HG03342 (cell line): Measurements from ENCODE around the gene NAV2.

ENCODE experiments used
- ATAC-seq: cut with Tn5 transposase; IDR thresholded peaks from one replicate; pipeline ENCODE4 v1.9.1; 2021; ENCODE audit warnings: mild to moderate bottlenecking, moderate library complexity; ENCODE audit not compliant: unreplicated experiment

NAV2 gene

DNA sequence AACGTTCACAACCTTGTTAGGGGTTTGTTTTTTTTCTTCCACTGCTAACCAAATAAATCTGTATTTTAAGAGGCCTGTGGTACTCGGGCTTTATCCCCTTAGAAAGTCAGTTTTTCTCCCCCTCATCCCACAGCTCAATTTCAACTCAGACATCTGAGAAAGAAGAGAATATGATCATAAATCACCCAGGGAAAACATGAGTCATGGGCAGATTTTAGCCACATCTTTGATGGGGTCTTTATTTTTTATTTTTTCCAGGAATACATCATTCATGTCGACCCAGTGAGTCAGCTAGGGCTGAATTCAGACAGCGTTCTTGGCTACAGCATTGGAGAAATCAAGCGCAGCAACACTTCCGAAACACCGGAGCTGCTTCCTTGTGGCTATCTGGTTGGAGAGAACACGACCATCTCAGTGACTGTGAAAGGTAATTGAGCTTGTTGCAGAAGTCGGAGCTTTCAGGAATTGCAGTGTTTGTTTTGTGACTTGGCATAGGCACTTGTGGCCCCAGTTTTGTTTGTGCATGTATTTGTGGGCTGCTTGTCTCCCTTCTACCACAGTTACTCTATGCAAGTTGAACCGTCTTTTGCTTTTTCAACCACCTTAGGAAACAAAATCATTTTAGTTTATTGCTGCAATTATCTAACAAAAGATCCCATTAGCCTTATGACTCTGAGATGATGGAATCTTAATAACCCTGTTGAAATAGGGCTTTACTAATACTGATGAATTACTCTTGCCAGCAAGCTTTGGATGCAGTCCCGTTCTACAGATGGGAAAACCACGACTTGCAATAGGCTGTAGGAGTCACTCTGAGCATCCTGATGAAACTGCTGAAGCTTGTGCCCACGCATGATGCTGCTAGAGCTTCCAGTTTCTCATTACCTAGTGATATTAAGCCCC, 384.9 kb downstream of the NAV2 start:
- no peak for ATAC-seq

DNA sequence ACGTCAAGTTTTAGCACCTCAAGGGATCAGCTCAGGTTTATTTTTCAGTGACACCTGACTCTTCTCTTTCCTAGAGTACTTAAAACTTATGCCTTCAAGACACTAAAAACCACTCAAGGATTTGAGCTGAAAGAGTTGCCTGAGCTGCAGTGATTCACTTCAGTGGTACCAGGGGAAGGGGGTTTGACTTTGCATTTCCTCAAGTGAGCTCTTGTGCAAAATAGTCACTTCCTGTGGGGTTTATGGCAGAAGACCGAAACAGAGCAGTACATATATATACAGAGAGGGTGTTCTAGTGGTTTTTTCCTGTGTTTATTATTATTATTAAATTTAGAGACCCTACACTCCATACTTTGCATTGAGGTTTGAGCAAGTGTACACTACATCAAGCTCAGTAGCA, 386.9 kb downstream of the NAV2 start:
- no peak for ATAC-seq

DNA sequence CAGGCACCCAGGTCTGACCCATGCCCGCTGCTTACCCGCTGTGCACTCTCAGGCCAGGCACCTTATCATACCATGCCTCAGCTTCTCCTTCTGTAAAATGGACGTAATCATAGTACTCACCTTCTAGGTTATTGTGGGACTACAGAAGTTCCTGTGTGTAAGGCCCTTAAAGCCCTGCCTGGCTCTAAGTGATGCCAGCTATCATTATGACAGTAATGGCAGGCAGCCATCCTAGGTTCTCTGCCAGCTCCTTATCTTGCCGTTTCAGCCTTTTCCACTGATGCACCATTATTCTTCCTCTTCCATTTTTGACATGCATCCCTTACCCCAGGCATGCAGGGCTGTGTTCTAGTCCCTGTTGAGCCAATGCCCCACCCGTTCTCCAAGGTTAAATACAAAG, 389.8 kb downstream of the NAV2 start:
- ATAC-seq, result no peak

DNA sequence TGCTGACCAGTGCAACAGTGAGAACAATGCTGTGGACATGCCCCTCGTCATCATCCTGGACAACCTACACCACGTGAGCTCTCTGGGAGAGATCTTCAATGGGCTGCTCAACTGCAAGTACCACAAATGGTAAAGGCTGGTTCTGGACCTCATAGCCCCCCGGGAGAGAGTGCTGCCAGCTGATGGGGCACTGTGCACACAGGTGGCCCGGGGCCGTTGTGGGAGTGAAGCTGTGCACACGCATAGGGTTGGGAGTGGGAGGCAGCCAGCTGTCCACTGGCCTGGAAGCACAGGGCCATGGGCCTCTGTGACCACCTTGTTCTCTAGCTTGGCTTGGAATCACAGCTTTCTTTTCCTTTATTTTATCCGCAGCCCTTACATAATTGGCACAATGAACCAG, 390.6 kb downstream of the NAV2 start:
- no peak for ATAC-seq

DNA sequence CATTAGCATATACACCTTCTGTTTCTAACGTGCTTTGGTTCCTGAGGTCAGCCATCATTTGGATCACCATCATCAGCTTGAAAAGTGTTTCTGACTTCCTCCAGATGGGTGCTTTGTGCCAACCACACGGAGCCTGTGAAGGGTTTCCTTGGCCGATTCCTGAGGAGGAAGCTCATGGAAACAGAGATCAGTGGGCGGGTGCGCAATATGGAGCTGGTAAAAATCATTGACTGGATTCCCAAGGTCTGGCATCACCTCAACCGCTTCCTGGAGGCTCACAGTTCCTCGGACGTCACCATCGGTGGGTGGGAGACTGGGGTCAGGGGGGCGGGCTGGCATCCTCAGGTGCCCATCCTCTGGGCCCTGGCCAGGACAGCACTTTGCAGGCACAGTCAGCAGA, 392.8 kb downstream of the NAV2 start:
- ATAC-seq, result no peak

DNA sequence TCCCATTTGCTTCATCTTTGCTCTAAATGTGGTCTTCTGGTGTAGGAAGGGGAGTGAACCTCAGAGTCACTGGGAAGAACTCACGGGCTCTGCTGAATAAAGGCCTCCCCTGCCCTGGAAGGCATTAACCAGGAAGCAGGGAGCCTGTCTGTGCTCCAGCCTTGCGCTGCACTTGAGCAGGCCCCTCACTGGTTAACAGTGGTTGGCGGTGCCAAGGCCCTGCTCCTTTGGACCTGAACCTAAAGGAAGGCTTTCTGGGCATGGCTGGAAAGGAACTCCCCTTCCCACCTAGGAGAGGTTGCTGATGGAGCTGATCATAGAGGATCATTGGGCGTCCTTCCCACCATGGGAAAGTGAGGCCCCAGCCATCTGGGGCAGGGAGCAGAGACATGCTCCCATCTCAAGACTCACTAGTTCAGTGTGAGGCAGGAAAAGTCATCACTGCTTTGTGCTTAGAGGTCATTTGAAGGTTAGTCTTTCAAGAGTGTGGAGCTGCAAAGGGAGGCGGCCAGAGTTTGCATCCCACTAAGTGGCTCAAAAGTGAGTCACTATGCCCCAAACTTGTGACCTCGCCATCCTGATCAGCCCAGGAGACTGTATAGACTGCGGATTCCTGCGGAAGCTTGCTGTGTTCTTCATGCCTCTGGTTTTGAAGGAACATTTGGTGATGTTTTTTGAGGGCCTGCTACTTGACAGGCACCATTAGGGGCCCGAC, 397.3 kb downstream of the NAV2 start:
- no peak for ATAC-seq

DNA sequence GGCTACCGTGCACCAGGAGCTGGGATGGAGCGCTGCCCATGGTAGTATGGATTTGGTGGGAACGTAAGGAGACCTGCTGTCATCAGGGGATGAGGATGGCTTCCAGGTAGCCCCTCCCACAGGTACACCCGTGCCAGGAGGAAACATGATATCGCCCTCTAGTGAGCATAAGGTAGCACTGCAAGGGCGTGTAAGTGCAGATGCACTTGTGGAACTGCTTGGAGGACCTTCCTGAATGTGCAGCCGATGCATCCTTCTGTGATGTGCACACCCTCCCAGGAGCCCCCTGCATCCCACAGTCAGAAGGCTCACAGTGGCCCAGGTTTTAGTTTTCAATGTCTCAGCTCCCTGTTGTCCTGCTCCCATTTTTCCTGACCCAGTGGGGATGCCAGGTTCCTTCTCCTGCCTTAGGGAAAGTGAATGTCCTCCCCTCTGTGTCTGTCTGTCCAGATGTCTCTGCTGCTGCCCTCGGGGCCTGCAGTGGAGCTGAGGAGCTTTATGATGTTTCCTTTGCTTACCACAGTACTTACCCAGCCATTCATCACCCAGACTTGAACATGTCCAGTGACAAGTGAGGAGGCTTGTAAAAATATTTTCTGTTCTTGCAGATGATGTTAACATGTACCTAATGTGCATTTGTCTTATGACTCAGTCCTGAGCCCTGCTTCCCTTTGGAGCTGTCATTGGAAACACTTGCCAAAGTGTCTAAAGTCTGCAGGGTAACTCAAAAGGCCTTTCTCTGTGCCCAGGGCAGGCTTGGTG, 398.5 kb downstream of the NAV2 start:
- ATAC-seq, result peak; percentile 86

DNA sequence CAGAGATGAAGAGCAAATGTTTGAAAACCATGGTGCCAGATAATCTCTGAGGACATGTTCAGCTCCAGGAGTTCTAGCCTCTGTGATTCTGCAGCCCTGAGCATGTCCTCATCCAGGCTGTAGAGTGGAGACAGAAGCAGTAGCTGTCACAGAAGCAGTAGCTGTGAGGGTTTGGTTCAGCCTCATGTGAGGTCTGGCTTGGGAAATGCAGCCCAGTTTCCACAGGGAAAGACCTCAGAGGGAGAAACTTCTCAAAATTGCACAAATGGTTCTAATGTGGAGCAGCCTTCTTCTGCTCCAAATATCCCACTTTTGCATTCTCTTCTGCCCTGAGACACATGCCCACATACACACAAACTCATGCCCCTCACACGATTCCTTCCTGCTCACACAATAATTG, 399.2 kb downstream of the NAV2 start:
- no peak for ATAC-seq

DNA sequence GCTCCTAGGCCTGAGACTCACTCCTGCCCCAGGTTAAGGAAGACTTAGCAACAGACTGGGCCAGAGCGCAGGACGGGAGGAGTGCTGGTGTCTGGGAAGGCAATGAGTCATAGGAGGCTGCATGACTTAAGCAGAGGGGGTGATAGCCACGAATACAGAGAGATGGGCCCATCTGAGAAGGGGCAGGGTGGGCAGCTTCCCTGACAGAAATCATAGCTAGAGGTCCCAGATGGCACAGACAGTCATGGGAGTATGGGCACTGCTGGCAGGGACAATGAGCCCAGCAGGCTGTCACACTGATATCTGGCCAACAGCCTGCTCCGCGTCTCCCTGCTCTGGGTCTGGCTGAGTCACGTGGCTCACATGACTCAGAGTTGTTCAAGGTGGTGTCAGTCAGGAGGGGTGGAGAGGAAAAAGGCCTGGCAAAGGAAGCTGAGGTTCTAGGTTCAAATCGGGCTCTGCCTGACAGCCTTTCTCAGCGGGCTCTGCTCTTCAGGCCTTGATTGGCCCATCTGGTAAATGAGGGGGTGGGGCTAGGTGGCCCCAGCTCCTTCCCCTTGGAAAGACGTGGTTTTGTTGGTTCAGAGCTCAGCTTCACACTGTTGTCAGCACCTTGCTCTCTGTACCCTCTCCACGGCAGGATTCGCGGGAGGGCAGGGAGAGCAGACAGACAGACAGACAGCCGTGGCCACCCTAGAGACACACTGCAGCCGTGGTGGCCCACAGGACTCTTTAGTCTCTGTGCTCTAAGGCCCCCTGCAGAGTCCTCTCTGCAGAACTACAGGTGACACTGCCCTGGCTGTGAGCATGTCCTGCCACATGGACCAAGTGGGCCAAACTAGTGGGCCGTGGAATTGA, 399.9 kb downstream of the NAV2 start:
- ATAC-seq, result no peak

DNA sequence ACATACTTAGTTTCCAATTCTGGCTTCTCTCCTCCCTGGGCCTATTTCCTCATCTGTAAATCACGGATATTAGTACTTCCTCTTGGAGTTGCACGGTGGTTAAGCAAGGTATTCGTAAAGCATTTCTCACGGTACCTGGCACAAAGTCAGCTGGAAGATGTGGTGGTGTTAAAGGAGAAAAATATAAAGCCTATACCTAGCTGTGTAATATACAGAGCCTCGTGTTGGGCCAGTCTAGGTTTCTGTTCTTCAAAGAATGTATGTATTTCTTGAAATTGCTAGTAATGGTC, 400.5 kb downstream of the NAV2 start:
- no peak for ATAC-seq

DNA sequence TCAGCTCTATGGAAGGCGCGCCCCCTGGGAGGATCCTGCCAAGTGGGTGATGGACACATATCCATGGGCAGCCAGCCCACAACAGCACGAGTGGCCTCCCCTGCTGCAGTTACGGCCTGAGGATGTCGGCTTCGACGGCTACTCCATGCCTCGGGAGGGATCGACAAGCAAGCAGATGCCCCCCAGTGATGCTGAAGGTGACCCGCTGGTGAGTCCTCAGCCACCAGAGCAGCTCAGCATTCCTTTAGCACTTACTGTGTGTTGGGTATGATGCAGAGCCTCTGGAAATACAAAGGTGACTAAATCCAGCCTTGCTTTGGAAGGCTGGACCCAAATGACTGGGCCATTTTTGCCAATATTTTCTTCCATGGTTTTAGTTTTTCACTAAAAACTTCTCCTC, 402.0 kb downstream of the NAV2 start:
- ATAC-seq, result no peak

DNA sequence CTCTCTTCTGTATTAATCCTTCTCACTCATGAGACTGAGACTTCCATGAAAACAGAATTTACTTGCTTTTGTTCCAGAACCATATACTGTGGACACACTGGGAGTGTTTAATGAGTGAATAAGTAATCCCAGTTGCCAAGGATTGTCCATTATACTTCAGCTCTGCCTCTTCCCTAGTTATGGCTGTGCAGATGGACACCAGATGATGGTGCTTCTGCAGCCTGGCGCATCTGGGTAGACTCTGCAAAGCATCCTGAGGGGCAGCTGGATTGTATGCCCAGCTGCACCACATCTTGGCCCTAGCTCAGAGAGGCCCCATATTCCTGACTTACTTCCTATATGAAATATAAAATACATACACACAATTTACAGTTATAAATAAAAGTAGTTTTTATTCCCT, 404.2 kb downstream of the NAV2 start:
- ATAC-seq, result no peak

DNA sequence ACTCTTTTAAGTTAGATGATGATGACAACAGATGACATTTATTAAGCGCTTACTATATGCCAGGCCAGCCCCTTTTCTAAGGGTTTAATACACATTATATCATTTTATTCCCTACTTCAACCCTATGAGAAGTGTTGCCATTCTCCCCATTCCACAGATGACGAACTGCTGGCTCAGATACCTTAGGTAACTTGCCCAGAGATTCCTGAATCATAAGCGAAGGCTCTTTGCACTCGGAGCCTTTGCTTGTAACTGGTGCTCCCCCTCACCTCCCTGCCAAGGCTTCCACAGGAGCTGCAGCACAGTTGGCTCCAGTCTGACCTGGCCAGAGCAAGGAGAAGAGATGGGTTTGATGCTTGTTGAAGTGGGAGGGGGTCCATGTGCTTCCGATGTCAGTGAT, 404.7 kb downstream of the NAV2 start:
- ATAC-seq, result no peak

DNA sequence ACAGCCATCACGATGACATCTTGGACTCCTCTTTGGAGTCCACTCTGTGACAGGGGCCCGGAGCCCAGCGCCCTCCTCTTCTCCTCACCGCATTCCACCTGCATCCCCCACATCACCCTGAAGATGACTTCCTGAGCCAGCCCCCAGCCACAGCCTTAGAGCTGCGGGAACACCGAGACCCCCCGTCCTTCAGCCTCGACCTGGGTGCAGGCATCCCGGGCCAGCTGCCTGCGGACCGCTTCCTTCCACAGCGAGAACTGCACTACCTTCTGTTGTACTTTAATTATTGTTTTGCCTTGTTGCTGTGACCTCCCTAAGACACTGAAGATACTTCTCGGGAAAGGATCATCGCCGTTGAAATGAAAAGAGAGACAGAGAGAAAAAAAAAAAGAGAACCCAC, 405.6 kb downstream of the NAV2 start:
- no peak for ATAC-seq

DNA sequence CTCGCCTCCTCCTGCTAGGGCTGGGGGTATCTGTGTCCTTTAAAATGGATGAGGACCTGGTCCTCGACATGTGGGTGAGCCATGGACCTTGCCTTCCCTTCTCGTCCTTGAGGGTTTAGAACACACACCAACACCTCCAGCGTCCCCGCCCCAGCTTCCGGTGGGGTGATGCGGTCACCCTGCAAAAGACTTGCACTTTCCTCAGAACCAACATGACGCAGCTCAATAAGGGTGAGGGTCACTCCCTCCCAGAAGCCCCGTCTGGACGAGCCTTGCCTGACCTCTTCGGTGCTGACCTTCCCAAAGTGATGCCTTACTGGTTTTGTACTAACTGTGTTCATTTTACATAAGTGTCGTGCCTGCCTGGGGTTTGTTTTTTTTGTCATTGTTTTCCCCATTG, 406.7 kb downstream of the NAV2 start:
- no peak for ATAC-seq

DNA sequence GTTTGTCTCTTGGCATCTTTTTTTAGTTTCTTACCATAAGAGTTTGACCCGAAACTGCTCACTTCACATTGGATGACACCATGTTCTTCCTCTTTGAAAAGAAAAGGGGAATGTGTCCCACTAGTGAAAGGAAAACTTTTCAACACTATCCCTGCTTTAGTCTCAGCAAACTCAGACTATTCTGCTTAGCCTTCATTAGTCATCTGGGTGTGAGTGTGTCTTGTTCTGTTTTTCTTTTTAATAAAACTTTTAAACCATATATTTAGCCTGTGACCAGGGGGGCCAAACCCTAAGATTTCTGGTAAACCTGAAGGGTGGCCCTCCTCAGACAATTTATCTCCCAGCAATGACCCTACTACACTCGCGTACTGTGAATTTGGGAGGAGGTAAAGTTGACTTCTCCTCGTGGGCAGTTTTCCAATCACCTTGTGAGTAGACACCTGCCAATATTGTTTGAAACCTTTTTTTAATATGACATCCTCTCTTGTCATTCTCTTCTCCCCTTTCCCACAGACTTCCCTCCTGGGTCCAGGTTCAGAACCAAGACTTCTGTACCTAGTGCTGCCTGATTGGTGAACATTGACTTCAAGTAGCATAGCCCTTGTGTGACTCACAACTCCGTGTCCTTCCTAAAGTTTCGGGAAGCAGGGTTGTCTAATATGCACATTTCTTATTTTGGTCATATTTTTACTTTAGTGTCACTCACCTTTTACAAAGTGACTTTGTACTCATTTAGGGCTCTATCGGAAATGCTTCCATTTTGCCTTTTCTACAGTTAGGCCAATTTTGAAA, 407.7 kb downstream of the NAV2 start:
- ATAC-seq, result no peak

DNA sequence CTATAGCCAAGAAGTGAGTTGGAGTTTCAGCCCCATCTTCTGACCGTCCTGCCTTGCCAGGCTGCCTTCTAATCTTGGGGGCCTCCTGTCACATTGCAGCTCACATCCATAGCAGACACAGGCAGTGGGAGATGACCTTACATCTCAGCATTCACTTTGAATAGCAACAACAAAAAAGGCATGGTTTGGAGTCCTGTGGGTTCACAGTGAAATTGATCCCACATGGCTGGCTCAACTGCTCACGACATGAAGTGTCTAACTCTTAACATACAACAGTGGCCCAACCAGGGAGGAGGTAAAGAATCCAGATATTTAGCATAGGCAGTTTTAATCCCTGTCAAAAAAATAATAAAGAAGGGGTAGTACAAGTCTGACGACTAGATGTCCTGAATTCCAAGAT, 409.5 kb downstream of the NAV2 start:
- ATAC-seq, result no peak

DNA sequence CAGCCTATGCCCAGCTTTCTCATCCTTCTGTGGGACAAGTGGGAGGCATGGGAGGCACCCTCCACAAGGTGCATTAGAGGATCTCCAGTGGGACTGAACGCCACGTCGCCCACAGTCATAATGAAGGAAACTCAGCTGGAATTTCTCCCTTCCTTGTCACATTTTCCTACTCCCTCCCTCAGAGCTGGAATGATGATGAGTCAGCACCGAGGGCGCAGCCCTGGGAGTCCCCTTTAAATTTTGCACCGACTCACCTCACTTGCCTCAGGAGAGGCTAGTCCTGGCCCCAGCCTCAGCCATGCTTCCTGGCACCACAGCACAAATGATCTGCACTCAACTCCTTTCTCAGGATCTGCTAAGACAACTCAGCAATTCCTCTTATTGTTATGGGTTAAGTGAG, 413.3 kb downstream of the NAV2 start:
- ATAC-seq, result no peak

DNA sequence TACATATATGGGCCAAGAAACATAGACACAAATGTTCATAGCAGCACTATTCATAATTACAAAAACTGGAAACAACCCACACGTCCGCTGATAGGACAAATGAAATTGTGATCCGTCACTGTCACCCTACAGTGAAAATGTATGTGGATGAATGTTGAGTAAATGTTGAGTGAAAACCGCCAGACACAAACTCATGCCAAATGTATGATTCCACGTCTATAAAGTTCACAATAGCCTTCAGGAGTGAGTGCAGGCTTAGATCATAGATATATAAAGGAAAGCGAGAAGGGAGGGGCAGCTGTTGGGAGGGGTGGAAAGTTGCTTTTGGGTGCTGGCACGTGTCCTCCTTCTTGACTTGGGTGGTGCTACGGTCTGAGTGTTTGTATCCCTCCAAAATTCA, 414.1 kb downstream of the NAV2 start:
- no peak for ATAC-seq
